ENCODE results near the gene KCNK1. TPM values are rescaled to one million over a fixed set of nuclear protein-coding genes. Genes with fewer than 3 reads are reported as not detected.
"Not testable (repeated sequence)": the region's sequence is repeated elsewhere in the genome, so short reads cannot be mapped to it uniquely, and the experiment has no call there.

KCNK1 gene
- total RNA-seq, 1 donor from 2014 or later: 13.7 TPM

DNA sequence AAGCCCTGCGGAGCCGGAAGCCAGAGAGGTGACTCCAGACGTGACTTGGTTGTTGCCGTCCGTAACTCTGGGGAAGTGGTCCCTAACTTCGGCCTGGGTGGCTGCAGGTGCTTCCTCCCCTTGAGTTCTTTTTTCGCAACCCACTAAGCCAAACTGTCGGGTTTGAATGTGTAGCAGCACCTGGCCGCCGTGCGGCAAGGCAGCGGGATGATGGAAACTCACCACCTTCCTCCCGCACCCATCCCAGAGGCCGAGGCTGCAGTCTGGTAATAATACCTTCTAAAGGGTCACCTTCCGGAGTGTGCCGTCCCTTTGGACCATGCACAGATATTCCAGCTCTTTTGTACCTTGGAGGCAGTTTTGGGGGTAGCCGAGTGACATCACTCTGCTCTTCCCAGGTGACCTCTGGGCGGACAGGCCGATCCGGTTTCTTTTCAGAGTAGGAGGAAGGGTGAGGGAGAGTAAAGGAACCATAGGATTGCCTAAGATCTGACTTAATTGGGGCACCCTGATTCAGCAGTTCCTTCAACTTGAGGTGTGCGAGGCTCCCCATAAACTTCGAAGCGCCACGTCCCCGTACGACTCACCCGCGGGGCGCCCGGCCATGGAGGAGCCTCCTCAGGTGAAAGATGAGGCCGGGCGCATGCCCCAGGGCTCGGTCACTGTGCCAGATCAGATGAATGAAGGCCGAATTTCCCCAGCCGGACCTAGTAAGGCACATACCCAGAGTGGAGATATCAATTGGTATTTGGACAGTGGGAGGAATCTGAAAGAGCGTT lies 1.0 kb downstream of the KCNK1 start:
- TF ChIP-seq, protein P1, sequence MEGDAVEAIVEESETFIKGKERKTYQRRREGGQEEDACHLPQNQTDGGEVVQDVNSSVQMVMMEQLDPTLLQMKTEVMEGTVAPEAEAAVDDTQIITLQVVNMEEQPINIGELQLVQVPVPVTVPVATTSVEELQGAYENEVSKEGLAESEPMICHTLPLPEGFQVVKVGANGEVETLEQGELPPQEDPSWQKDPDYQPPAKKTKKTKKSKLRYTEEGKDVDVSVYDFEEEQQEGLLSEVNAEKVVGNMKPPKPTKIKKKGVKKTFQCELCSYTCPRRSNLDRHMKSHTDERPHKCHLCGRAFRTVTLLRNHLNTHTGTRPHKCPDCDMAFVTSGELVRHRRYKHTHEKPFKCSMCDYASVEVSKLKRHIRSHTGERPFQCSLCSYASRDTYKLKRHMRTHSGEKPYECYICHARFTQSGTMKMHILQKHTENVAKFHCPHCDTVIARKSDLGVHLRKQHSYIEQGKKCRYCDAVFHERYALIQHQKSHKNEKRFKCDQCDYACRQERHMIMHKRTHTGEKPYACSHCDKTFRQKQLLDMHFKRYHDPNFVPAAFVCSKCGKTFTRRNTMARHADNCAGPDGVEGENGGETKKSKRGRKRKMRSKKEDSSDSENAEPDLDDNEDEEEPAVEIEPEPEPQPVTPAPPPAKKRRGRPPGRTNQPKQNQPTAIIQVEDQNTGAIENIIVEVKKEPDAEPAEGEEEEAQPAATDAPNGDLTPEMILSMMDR (conservative IDR thresholded peaks at IDR 0.05): no peak
- Mint-ChIP-seq H3K36me3 (peaks cover 15% of the 10 kb centered on the region), H3K27me3 (peaks cover 40% of the 10 kb centered on the region), H3K27ac (peak overlapping the region; percentile 90), H3K4me3 (peak overlapping the region; percentile 97), H3K9me3 (no peaks in the 10 kb centered on the region), H3K4me1 (ENCODE audit: unreplicated experiment) (peaks cover 14% of the 10 kb centered on the region)
- no peak for DNase-seq (ENCODE audit: extremely low spot score, unreplicated experiment)

DNA sequence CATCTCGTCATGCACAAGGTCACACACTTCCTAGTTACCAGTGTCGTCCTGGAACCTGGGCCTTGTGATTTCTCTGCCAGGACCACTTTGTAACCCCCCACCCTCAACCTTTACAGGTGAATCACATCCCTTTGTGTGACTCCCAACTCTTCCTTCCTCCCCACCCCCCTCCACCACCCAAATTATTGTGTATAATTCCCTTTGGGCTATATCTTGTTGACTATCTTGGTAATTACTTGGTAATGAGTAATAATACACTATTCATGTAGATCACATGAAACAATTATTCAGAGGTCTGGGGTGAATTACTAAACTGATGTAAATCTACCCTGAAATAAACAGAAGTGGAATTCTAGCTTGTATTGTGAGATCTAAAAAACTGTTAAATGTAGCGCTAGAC lies 1.7 kb downstream of the KCNK1 start:
- no peaks in the 10 kb centered on the region for H3K9me3 Mint-ChIP-seq
- DNase-seq (ENCODE audit: extremely low spot score, unreplicated experiment): no peak
- TF ChIP-seq, protein P1 (conservative IDR thresholded peaks at IDR 0.05): no peak
- H3K4me1 Mint-ChIP-seq (ENCODE audit: unreplicated experiment): peaks cover 14% of the 10 kb centered on the region
- H3K27ac Mint-ChIP-seq: peak overlapping the region; percentile 90
- H3K36me3 Mint-ChIP-seq: peaks cover 15% of the 10 kb centered on the region
- peaks cover 39% of the 10 kb centered on the region for H3K27me3 Mint-ChIP-seq
- peak overlapping the region; percentile 97 for H3K4me3 Mint-ChIP-seq

DNA sequence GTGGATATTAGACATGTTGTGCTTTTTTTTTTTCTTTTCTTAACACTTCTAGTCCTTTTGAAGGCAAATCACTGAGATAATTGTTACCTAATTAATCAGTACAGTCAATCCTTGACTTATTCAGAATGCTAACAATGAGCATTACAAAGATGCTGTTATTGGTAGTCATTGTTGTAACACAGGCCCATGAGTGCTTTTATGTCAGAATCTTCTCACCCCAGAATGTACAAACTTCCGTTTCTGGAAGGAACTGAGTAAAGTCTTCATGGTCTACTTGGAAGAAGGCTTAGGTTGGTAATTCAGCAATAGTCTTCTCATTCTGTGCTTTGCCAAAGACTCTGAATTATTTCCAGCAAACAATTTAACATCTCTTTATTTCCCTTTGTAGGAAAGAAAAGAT lies 3.1 kb downstream of the KCNK1 start:
- no peaks in the 10 kb centered on the region for H3K9me3 Mint-ChIP-seq
- no peak overlapping the region for H3K4me3 Mint-ChIP-seq
- no peak for DNase-seq (ENCODE audit: extremely low spot score, unreplicated experiment)
- H3K27ac Mint-ChIP-seq: no peak overlapping the region
- H3K36me3 Mint-ChIP-seq: peaks cover 15% of the 10 kb centered on the region
- H3K27me3 Mint-ChIP-seq: peaks cover 27% of the 10 kb centered on the region
- TF ChIP-seq, protein P1 (conservative IDR thresholded peaks at IDR 0.05): no peak
- H3K4me1 Mint-ChIP-seq (ENCODE audit: unreplicated experiment): peaks cover 14% of the 10 kb centered on the region

DNA sequence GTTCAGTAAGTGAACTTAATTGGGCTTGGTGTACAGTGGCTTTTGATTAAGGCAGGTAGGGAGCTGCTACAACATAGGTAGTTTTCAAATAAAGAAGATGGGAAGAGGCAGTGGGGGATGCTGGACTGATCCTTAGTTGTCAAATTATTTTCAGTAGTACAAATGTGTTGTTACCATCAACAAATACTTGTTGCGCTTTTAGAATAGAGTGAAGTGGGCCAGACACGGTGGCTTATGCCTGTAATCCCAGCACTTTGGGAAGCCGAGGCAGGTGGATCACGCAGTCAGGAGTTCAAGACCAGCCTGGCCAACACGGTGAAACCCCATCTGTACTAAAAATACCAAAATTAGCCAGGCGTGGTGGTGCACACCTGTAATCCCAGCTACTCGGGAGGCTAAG lies 5.5 kb downstream of the KCNK1 start:
- H3K36me3 Mint-ChIP-seq: peaks cover 22% of the 10 kb centered on the region
- H3K9me3 Mint-ChIP-seq; H3K4me1 Mint-ChIP-seq (ENCODE audit: unreplicated experiment); H3K27ac Mint-ChIP-seq; DNase-seq (ENCODE audit: extremely low spot score, unreplicated experiment); H3K4me3 Mint-ChIP-seq: not testable (repeated sequence)
- peaks cover 15% of the 10 kb centered on the region for H3K27me3 Mint-ChIP-seq

DNA sequence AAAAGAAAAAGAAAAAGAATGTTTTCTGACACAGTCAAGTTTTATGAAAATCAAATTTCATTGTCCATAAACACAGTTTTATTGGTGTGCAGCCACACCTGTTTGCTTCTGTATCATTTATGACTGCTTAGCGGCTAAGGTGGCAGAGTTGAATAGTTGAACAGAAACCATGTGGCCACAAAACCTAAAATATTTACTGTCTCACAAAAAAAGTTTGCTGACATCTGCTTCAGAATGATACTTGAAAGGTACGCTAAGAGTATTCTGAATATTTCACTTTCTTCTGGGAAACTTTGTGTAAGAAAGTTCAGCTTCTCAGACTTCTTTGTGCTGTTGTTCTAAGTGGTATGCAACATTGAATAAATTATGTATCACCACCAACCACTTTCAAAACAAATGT lies 6.2 kb downstream of the KCNK1 start:
- H3K9me3 Mint-ChIP-seq: no peaks in the 10 kb centered on the region
- H3K27ac Mint-ChIP-seq: no peak overlapping the region
- TF ChIP-seq, protein P1 (conservative IDR thresholded peaks at IDR 0.05): no peak
- peaks cover 22% of the 10 kb centered on the region for H3K36me3 Mint-ChIP-seq
- H3K4me1 Mint-ChIP-seq (ENCODE audit: unreplicated experiment): peaks cover 7% of the 10 kb centered on the region
- DNase-seq (ENCODE audit: extremely low spot score, unreplicated experiment): no peak
- H3K27me3 Mint-ChIP-seq: peaks cover 10% of the 10 kb centered on the region
- H3K4me3 Mint-ChIP-seq: no peak overlapping the region

DNA sequence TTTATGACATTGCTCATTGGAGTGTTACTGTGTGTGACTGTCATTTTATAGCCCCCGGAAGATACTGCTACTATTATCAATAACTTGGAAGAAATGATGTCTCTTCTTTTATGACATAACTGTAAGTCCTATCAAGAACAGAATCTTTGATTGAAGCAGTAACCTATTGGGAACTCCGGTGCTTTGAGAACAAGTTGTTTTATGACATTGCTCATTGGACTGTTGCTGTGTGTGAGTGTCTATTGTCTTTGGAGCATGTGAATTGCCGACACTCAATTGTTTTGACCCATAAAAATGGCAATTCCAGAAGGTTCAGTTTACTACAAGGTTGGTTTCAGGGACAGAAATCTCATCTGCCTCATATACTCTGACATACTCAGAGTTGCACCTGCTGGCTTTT lies 8.0 kb downstream of the KCNK1 start:
- H3K4me3 Mint-ChIP-seq: no peak overlapping the region
- TF ChIP-seq, protein P1 (conservative IDR thresholded peaks at IDR 0.05): no peak
- H3K4me1 Mint-ChIP-seq (ENCODE audit: unreplicated experiment): no peaks in the 10 kb centered on the region
- no peak overlapping the region for H3K27ac Mint-ChIP-seq
- peaks cover 22% of the 10 kb centered on the region for H3K36me3 Mint-ChIP-seq
- no peaks in the 10 kb centered on the region for H3K9me3 Mint-ChIP-seq
- no peak for DNase-seq (ENCODE audit: extremely low spot score, unreplicated experiment)
- H3K27me3 Mint-ChIP-seq: no peaks in the 10 kb centered on the region
